Endothelial cell of umbilical vein (primary cell): Measurements from ENCODE around the gene ANKFN1. TPM values are rescaled to one million over a fixed set of nuclear protein-coding genes. Genes with fewer than 3 reads are reported as not detected.

Source experiments
- BruUV-seq: library from RNA; stranded (reverse); fragments of 400-500 nt; replicated peaks from 2 replicates; lab custom pipeline; 2021; lab: Mats Ljungman, UMichigan
- CTCF ChIA-PET: fragments of 300-600, 350-600 bp; sonication (Branson Sonifier 250); formaldehyde crosslinking; loops from one replicate; lab custom pipeline; 2021; ENCODE audit warnings: antibody characterized with exemption, inconsistent platforms; lab: Charles Lee
- POLR2A ChIA-PET: fragments of 300-600, 350-600 bp; sonication (Branson Sonifier 250); formaldehyde crosslinking; loops from one replicate; lab custom pipeline; 2021; ENCODE audit warnings: antibody characterized with exemption, inconsistent platforms; lab: Charles Lee
- DNase-seq: peaks from one replicate; pipeline ENCODE4 v3.0.0-alpha.2; 2011; ENCODE audit warnings: low read depth, low spot score
- FAIRE-seq: peaks from 2 replicates; lab custom pipeline; 2011; peaks lifted over from hg19 to GRCh38; lab: Jason Lieb, UNC
- H2AFZ ChIP-seq: 2 replicates; pipeline ENCODE4 v1.6.0; 2012; ENCODE audit warnings: low read depth, low read length, control low read depth, inconsistent platforms
- H3K27ac ChIP-seq: 2 replicates; pipeline ENCODE4 v1.5.1; 2011; ENCODE audit warnings: low read depth, mild to moderate bottlenecking, control low read depth, low read length, moderate library complexity; ENCODE audit not compliant: insufficient read depth
- H3K27me3 ChIP-seq, 2 experiments: 2 replicates each; pipeline versions ENCODE4 v1.6.0 to v1.6.1; 2011; ENCODE audit warnings: low read length in 2 of 2, mixed read lengths in 1 of 2; ENCODE audit not compliant: control insufficient read depth in 2 of 2, insufficient read depth in 2 of 2
- H3K36me3 ChIP-seq, 2 experiments: 2 replicates in 1 of 2; 3 replicates in 1 of 2; pipeline ENCODE4 v1.5.1; 2011; ENCODE audit warnings: low read length in 2 of 2, mild to moderate bottlenecking in 1 of 2, moderate library complexity in 1 of 2; ENCODE audit not compliant: control insufficient read depth in 2 of 2, insufficient read depth in 2 of 2; ENCODE audit errors: extremely low read depth in 1 of 2
- H3K4me1 ChIP-seq: 3 replicates; pipeline ENCODE4 v1.5.1; 2011; ENCODE audit warnings: mild to moderate bottlenecking, low read length; ENCODE audit not compliant: control insufficient read depth, insufficient read depth; ENCODE audit errors: extremely low read depth
- H3K4me2 ChIP-seq: 2 replicates; pipeline ENCODE4 v1.6.1; 2011; ENCODE audit warnings: low read length, control low read depth, mixed read lengths; ENCODE audit not compliant: insufficient read depth
- H3K4me3 ChIP-seq, 3 experiments: fragments of 200-600 bp in 1 of 3; sonication (generic), shearing (Covaris generic) in 1 of 3; replicated peaks in 1 of 3; 2 replicates each; pipeline ENCODE4 v1.5.1; 2011 to 2016; ENCODE audit warnings: control low read depth in 3 of 3, low read length in 3 of 3, mild to moderate bottlenecking in 2 of 3, inconsistent platforms in 1 of 3, low read depth in 1 of 3, moderate library complexity in 1 of 3; ENCODE audit not compliant: insufficient read depth in 1 of 3
- H3K79me2 ChIP-seq: 2 replicates; pipeline ENCODE4 v1.6.0; 2012; ENCODE audit warnings: low read length, inconsistent platforms; ENCODE audit not compliant: control insufficient read depth, insufficient read depth
- H3K9ac ChIP-seq: replicated peaks from 2 replicates; pipeline ENCODE3; 2011; ENCODE audit warnings: low read length, control low read depth; ENCODE audit not compliant: insufficient read depth; ENCODE audit errors: extremely low read depth
- H3K9me1 ChIP-seq: replicated peaks from 3 replicates; pipeline ENCODE4 v1.6.0; 2011; ENCODE audit warnings: mild to moderate bottlenecking, low read length; ENCODE audit not compliant: control insufficient read depth, insufficient read depth; ENCODE audit errors: extremely low read depth
- H3K9me3 ChIP-seq: replicated peaks from 2 replicates; pipeline ENCODE4 v1.5.1; 2012; ENCODE audit warnings: low read length, inconsistent platforms; ENCODE audit not compliant: control insufficient read depth, insufficient read depth
- H4K20me1 ChIP-seq: replicated peaks from 2 replicates; pipeline ENCODE3; 2011; ENCODE audit warnings: mild to moderate bottlenecking, low read length; ENCODE audit not compliant: control insufficient read depth, insufficient read depth; ENCODE audit errors: extremely low read depth
- EZH2 ChIP-seq: IDR thresholded peaks from 2 replicates; pipeline ENCODE4 v1.6.1; 2012; ENCODE audit warnings: borderline replicate concordance, low read depth, mild to moderate bottlenecking, moderate library complexity, low read length, inconsistent platforms; ENCODE audit not compliant: severe bottlenecking
- FOS ChIP-seq: IDR thresholded peaks from 2 replicates; pipeline ENCODE4 v1.6.1; 2011; ENCODE audit warnings: mild to moderate bottlenecking, low read length, moderate library complexity, borderline replicate concordance; ENCODE audit not compliant: insufficient read depth
- GATA2 ChIP-seq: IDR thresholded peaks from 2 replicates; pipeline ENCODE4 v1.7.0; 2011; ENCODE audit warnings: low read depth, mild to moderate bottlenecking, moderate library complexity, mixed read lengths, low read length; ENCODE audit not compliant: insufficient read length, insufficient read depth
- JUN ChIP-seq: IDR thresholded peaks from 2 replicates; pipeline ENCODE4 v1.6.1; 2011; ENCODE audit warnings: borderline replicate concordance, low read depth; ENCODE audit not compliant: insufficient read length, insufficient read depth
- MYC ChIP-seq: IDR thresholded peaks from one replicate; pipeline ENCODE4 v1.6.1; 2011; ENCODE audit warnings: mild to moderate bottlenecking, low read depth, low read length
- POLR2A ChIP-seq: IDR thresholded peaks from 2 replicates; pipeline ENCODE4 v1.6.1; 2012; ENCODE audit warnings: low read depth, mild to moderate bottlenecking, control low read depth, low read length
- POLR2AphosphoS5 ChIP-seq: IDR thresholded peaks from 2 replicates; pipeline ENCODE4 v1.6.1; 2012; ENCODE audit warnings: low read depth, mild to moderate bottlenecking, control low read depth, low read length, moderate library complexity; ENCODE audit not compliant: insufficient read depth
- dilution Hi-C: fragments of 300-500 bp; cut with MboI; formaldehyde crosslinking; loops from one replicate; pipeline ENCODE4 v1.15.0; 2019; ENCODE audit warnings: low sequenced_read_pairs; ENCODE audit not compliant: extremely low pct_ligation_motif_present
- intact Hi-C: fragments of 100-400 bp; cut with micrococcal nuclease; formaldehyde crosslinking; loops from one replicate; pipeline ENCODE4 v1.10.0; 2022
- polyA plus RNA-seq, 4 experiments: library from polyadenylated mRNA; depleted of rRNA in 3 of 4; stranded (reverse) in 3 of 4; unstranded in 1 of 4; fragments of >200 nt; gene quantifications; 2 replicates each; pipeline versions ENCODE4 v1.2.1 to v1.2.3, GENCODE V29; 2011 to 2012; ENCODE audit warnings: missing spikeins in 1 of 4
- total RNA-seq: library from RNA; stranded (reverse); gene quantifications from 2 replicates; pipeline ENCODE4 v1.2.3, GENCODE V29; 2021
- TF ChIP-seq, protein P1 (sequence below): IDR thresholded peaks from 2 replicates; pipeline ENCODE4 v1.6.1; 2011; ENCODE audit not compliant: insufficient read depth, insufficient read length
- TF ChIP-seq, protein P2 (sequence below), 2 donors: IDR thresholded peaks; 1 replicate in 1 of 2; 2 replicates in 1 of 2; pipeline ENCODE4 v1.5.1; 2011; ENCODE audit warnings: low read length in 2 of 2, mild to moderate bottlenecking in 2 of 2, moderate library complexity in 2 of 2, control low read depth in 1 of 2, inconsistent platforms in 1 of 2, low read depth in 1 of 2; ENCODE audit not compliant: insufficient read depth in 1 of 2; ENCODE audit errors: extremely low read depth in 1 of 2

ANKFN1 gene
- total and polyA plus RNA-seq, 2 donors (not counting 3 experiments of a cell fraction or from before 2014, with no cell fraction given) = 0.15 TPM; not detected in 1

DNA sequence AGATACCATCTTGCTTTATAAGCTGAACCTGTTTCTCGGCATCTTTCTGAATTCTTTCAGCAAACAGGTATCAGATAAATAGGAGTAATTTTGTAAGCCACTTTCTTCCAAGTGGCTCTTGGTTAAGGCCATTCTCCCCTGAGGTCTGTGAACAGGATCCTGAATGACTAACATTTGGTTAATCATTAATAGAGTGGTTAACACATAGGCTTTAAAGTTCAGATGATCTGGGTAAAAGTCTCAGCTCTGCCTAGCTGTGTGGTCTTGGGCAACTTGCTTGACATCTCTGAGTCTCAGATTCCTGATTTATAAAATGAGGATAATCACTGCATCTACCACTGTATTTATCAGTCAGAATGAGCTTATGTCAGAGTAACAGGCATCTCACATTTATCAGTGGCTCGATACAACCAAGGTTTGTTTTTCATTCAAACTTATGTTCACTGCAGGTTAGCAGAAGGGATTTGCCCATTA lies 44.4 kb upstream of the ANKFN1 start:
- Histone ChIP-seq H3K4me2 (no peak overlapping the region), H2AFZ (no peak overlapping the region), H3K27me3 (peaks cover 0 to 2% of the 10 kb centered on the region in 2 experiments), H3K4me1 (no peaks in the 10 kb centered on the region), H3K27ac (no peak overlapping the region), H3K9me3 (no peaks in the 10 kb centered on the region), H3K79me2 (no peaks in the 10 kb centered on the region), H4K20me1 (no peaks in the 10 kb centered on the region), H3K4me3 (no peak overlapping the region), H3K36me3 (no peaks in the 10 kb centered on the region), H3K9ac (no peak overlapping the region), H3K9me1 (no peaks in the 10 kb centered on the region)
- ChIA-PET CTCF (interaction anchor here (1.1 kb wide), 1 partner anchor 211 kb away, joined by 7 read pairs; no protein-coding TSS in a partner anchor), POLR2A (no interaction called here)
- DNase-seq (no peak), FAIRE-seq (no peak)
- TF ChIP-seq, protein P1, sequence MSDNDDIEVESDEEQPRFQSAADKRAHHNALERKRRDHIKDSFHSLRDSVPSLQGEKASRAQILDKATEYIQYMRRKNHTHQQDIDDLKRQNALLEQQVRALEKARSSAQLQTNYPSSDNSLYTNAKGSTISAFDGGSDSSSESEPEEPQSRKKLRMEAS = no peak
- no peak for TF ChIP-seq MYC
- no peak for TF ChIP-seq EZH2
- TF ChIP-seq FOS = no peak
- TF ChIP-seq, protein P2, sequence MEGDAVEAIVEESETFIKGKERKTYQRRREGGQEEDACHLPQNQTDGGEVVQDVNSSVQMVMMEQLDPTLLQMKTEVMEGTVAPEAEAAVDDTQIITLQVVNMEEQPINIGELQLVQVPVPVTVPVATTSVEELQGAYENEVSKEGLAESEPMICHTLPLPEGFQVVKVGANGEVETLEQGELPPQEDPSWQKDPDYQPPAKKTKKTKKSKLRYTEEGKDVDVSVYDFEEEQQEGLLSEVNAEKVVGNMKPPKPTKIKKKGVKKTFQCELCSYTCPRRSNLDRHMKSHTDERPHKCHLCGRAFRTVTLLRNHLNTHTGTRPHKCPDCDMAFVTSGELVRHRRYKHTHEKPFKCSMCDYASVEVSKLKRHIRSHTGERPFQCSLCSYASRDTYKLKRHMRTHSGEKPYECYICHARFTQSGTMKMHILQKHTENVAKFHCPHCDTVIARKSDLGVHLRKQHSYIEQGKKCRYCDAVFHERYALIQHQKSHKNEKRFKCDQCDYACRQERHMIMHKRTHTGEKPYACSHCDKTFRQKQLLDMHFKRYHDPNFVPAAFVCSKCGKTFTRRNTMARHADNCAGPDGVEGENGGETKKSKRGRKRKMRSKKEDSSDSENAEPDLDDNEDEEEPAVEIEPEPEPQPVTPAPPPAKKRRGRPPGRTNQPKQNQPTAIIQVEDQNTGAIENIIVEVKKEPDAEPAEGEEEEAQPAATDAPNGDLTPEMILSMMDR (IDR thresholded peaks at IDR 0.05; ENCODE audit: extremely low read depth in 1 of 2, insufficient read depth in 1 of 2, low read depth in 1 of 2, low read length in 2 of 2) = no peak
- no peak for TF ChIP-seq JUN
- no peak for TF ChIP-seq POLR2AphosphoS5
- no peak for TF ChIP-seq GATA2
- no peak for TF ChIP-seq POLR2A
- BruUV-seq = no TSS peak
- dilution Hi-C loops = no loop called here
- intact Hi-C loops = no loop called here
